GM12864 (cell line): ENCODE results near the gene ZBED1.

Experiments used
- DNase-seq: peaks from one replicate; pipeline ENCODE4 v3.0.0-alpha.2; 2011; ENCODE audit warnings: low read depth
- H3K4me3 ChIP-seq: 2 replicates; pipeline ENCODE4 v1.5.1; 2011; ENCODE audit warnings: mild to moderate bottlenecking, low read depth, low read length, control low read depth
- TF ChIP-seq, protein P1 (sequence below): IDR thresholded peaks from 2 replicates; pipeline ENCODE4 v1.5.1; 2011; ENCODE audit warnings: low read depth, mild to moderate bottlenecking, moderate library complexity, low read length, control low read depth, inconsistent platforms; ENCODE audit errors: missing control alignments

The ZBED1 gene

DNA sequence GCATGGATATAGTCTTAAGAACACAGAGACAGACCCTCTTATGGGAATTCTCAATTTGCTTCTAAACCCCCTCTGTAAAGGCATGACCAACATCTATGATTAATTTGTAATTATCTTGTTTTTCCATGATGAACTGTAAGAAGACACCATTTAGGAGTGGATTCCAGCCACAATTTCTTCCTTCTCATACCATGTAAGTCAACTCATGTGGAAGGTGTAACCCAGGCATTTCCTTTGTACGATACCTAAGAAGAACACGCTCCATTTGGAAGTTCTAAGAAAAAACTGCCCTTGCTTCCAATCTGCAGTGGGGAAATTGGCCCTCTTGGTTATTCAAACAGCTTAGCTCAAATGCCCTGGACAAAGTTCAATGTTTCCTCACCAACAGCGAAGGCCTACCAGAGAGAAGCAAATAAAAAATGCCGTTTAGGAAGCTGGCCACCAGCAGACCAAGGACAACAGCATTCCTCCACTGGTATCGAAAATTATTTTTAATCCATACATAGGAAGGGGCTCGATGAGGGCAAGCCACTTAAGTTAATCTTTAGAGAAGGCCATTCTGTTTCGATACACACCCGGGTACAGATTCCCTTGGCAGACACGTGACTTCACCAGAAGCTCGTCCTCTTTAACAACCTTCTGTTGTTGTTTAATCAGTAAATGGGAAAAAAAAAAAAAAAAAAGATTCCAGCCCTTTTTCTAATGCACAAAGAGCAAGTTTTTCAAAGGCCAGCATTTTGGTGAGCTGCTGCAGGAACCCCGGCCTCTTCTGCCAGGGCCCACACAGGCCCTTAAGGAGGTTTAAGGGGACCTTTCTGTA lies 2.6 kb downstream of the ZBED1 start:
- TF ChIP-seq, protein P1, sequence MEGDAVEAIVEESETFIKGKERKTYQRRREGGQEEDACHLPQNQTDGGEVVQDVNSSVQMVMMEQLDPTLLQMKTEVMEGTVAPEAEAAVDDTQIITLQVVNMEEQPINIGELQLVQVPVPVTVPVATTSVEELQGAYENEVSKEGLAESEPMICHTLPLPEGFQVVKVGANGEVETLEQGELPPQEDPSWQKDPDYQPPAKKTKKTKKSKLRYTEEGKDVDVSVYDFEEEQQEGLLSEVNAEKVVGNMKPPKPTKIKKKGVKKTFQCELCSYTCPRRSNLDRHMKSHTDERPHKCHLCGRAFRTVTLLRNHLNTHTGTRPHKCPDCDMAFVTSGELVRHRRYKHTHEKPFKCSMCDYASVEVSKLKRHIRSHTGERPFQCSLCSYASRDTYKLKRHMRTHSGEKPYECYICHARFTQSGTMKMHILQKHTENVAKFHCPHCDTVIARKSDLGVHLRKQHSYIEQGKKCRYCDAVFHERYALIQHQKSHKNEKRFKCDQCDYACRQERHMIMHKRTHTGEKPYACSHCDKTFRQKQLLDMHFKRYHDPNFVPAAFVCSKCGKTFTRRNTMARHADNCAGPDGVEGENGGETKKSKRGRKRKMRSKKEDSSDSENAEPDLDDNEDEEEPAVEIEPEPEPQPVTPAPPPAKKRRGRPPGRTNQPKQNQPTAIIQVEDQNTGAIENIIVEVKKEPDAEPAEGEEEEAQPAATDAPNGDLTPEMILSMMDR: no peak
- no peak overlapping the region; the same call in 1 of the 2 replicates for H3K4me3 ChIP-seq

DNA sequence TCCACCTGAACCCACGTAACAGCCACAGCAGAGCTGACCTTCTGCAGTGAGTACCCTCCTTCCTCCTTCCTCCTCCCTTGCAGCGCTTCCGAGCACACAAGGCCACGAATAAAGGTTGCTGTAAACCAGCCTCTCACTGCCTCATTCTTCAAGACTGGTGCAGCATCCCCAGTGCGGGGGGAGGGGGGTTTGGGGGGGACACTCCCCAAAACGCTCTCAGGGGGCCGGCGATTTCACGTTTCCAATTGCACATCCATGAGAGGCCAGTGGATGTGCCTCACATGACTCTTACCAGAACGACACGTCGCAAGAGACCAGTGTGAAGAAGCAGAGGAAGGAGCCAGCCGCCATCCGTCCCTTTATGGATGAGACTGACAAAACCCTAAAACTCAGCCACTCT lies 5.2 kb downstream of the ZBED1 start:
- DNase-seq: no peak
- H3K4me3 ChIP-seq: no peak overlapping the region
- TF ChIP-seq, protein P1: no peak

More for the DNA sequence above, 2.6 kb downstream of the ZBED1 start:
- DNase-seq: no peak

DNA sequence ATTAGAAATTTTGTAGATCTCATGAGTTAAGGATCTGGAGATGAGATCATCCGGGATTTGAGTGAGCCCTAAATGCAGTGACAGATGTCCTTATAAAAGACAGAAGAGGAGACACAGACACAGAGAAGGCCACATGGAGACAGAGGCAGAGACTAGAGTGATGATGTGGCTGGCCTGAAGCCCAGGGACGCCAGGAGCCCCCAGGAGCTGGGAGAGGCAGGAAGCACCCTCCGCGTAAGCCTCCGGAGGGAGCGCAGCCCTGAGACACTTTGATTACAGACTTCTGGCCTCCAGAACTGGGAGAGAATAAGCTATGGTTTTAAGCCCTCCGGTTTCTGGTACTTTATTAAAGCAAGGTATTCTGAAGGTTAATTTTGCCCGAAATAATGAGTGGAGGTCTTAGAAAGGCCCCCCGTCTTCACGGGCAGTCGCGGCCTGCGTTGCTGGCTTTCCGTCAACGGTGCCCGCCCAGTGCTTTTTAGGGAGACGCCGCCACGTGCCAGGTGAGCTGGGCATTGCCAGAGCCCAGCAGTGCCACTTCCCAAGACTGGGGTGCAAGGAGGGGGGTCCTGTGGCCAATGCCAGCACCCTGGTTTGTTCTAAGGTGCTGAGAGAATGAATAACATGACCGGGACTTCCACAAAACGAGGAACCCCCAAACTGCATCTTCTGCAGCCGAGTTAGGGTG lies 8.1 kb downstream of the ZBED1 start:
- TF ChIP-seq, protein P1: no peak
- DNase-seq: no peak
- no peak overlapping the region for H3K4me3 ChIP-seq

DNA sequence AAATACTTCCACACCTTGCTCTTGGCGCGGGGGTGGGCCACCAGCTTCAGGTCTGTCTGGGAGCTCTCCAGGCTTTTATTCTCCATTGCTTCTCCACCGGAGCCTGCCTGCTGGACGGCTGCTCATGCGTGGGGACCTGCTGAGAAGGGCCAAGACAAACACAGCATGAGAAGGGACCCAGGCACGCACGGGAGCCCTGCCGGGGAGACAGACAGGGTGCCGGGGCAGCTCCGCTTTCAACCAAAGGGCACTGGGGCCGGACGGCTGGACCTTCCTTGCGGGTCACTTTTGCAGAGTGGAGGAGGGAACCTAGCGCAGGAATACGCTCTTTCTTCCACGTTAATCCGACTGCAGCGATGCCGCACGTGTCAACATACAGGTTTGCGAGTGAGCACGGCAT lies 10.1 kb downstream of the ZBED1 start:
- no peak for DNase-seq
- no peak overlapping the region for H3K4me3 ChIP-seq
- TF ChIP-seq, protein P1: no peak

DNA sequence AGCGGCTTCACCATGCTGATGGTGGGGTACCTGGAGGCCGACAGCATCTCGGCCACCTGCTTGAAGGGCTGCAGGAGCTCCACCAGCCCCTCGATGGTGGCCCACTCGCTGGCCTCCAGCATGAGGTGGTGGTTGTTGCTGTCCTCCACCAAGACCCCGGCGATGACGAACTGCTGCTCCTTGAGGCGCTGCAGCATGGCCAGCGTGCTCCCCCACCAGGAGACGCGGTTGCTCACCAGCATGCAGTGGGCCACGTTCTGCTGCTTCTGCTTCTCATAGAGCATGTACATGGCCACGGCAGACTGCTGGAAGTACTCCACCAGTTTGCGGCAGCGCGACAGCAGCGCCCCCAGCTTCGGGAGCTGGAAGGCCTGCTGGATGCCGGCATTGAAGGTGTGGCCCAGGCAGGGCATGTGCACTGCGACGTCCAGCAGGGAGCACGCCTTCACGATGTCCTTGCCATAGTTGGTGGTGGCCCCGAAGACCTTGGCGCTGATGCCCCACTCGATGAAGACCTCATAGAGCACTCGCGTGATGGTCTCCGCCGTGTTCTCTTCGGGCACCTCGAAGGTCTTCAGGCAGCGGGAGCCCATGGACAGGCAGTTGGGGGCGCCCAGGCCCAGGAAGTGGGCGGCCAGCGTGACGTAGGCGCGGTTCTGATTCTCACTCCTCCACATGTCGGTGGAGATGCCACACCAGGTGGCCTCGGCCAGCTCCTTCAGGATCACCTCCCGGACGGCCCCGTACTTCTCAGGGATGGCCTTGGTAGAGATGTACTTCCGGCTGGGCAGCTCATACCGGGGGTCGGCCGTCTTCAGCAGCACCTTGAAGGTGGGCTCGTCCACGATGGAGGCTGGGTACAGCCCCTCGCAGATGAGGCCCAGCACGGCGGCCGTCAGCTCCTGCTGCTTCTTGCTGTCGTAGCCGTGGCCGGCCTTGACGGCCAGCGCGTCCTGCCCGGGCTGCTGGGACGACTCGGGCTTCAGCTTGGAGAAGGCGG lies 11.0 kb downstream of the ZBED1 start:
- TF ChIP-seq, protein P1: no peak
- H3K4me3 ChIP-seq: no peak overlapping the region

DNA sequence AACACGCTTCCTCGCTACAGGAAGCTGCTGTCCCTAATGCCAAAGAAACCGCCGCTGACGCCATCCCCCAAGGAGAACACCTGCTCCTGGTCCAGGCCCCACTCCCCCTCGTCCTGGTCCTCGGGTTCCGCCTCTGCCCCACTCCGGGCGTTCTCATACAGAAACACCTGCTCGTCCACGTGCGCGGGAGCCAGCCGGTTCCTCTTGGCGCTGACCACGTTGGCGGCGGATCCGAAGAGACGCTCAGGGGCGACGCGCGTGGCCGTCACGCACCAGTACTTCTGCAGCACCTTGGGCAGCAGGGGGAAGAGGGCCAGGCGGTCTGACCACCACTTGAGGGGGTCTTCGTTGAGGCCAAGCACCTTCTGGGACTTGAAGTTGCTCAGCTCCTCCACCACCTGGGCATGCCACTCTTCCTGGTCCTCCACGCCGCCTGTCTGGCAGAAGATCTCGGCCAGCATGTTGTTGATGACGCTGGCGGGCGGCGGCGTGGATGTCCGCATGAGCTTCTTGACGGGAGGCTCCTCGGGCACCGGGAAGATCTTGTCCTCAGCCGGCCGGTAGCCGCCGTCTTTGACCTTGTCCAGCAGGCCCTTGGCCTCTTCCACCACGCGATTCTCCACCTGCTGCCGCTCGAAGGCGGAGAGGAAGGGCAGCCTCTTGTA lies 12.0 kb downstream of the ZBED1 start:
- no peak for DNase-seq
- TF ChIP-seq, protein P1: no peak
- H3K4me3 ChIP-seq: no peak overlapping the region

More for the DNA sequence above, 11.0 kb downstream of the ZBED1 start:
- no peak for DNase-seq
